Uterus (tissue), 2 donors: ENCODE data around the gene TRPM4.

Source experiments
- CTCF ChIP-seq, 4 experiments: fragments of 200-600 bp in 2 of 4; fragments of 450-650 bp in 2 of 4; sonication (generic) in 2 of 4; IDR thresholded peaks; one replicate each; pipeline ENCODE4 v1.5.1; 2016 to 2019; ENCODE audit warnings: antibody characterized with exemption in 4 of 4, mild to moderate bottlenecking in 2 of 4, moderate library complexity in 1 of 4
- POLR2A ChIP-seq, 2 donors: fragments of 450-650 bp; IDR thresholded peaks; one replicate each; pipeline ENCODE4 v1.6.1; 2016; ENCODE audit warnings: antibody characterized with exemption in 2 of 2, mild to moderate bottlenecking in 1 of 2, moderate library complexity in 1 of 2

- TF ChIP-seq CTCF (IDR thresholded peaks at IDR 0.05) (peak; percentile 73 to 79 (median 76)), POLR2A (IDR thresholded peaks at IDR 0.05) (no peak)
Observed at GRCh38 chr19:49145573-49146407, 11.8 kb upstream of the TRPM4 start.
